Inferior parietal cortex (tissue), 1 donor: ENCODE results near the gene C2orf81.
"Not testable (repeated sequence)": the region's sequence is repeated elsewhere in the genome, so short reads cannot be mapped to it uniquely, and the experiment has no call there.

ENCODE experiments used
- DNase-seq: peaks from one replicate; pipeline ENCODE4 v3.0.0-alpha.2; 2016; ENCODE audit errors: extremely low spot score

C2orf81 gene

GRCh38 chr2:74442483-74443297 is 21.3 kb upstream of the C2orf81 start:
- DNase-seq, result not testable (repeated sequence)

- DNase-seq, result no peak
Observed at GRCh38 chr2:74441690-74442482, 20.5 kb upstream of the C2orf81 start, which contains the start of gene RTKN. RTKN (minus strand) TSS chr2:74441937; CDS start chr2:74441816, 121 bp downstream.

GRCh38 chr2:74441170-74441689 is 19.8 kb upstream of the C2orf81 start:
- no peak for DNase-seq

GRCh38 chr2:74440378-74441169 is 19.2 kb upstream of the C2orf81 start:
- DNase-seq, result peak; percentile 78

- DNase-seq, result peak; percentile 80
Observed at GRCh38 chr2:74439803-74440377, 18.5 kb upstream of the C2orf81 start.

GRCh38 chr2:74439373-74439772 is 18.0 kb upstream of the C2orf81 start:
- DNase-seq, result no peak

GRCh38 chr2:74438248-74438647 is 16.8 kb upstream of the C2orf81 start:
- no peak for DNase-seq

GRCh38 chr2:74436848-74437695 is 15.7 kb upstream of the C2orf81 start:
- DNase-seq, result no peak

- no peak for DNase-seq
Observed at GRCh38 chr2:74436111-74436805, 14.8 kb upstream of the C2orf81 start.

GRCh38 chr2:74430502-74430901 is 9.1 kb upstream of the C2orf81 start:
- no peak for DNase-seq

GRCh38 chr2:74429487-74430451 is 8.3 kb upstream of the C2orf81 start:
- DNase-seq, result no peak

GRCh38 chr2:74428675-74429074 is 7.3 kb upstream of the C2orf81 start:
- DNase-seq, result no peak

GRCh38 chr2:74427551-74427950 is 6.1 kb upstream of the C2orf81 start:
- no peak for DNase-seq

GRCh38 chr2:74426181-74426758 is 4.9 kb upstream of the C2orf81 start:
- DNase-seq, result no peak

- DNase-seq, result no peak
Observed at GRCh38 chr2:74425523-74425922, 4.1 kb upstream of the C2orf81 start.

GRCh38 chr2:74424995-74425406 is 3.6 kb upstream of the C2orf81 start:
- no peak for DNase-seq

- no peak for DNase-seq
Observed at GRCh38 chr2:74424139-74424992, 2.9 kb upstream of the C2orf81 start.
